GM18907 (cell line): Measurements from ENCODE around the gene ANTXR1.
"Not testable (repeated sequence)": the region's sequence is repeated elsewhere in the genome, so short reads cannot be mapped to it uniquely, and the experiment has no call there.

Source experiments
- ATAC-seq: cut with Tn5 transposase; IDR thresholded peaks from one replicate; pipeline ENCODE4 v1.9.1; 2021; ENCODE audit warnings: mild to moderate bottlenecking, moderate library complexity; ENCODE audit not compliant: unreplicated experiment

Gene ANTXR1

GRCh38 chr2:69253611-69254301 lies 240.8 kb downstream of the ANTXR1 start:
- no peak for ATAC-seq

- ATAC-seq, result no peak
Observed at GRCh38 chr2:69255760-69256159, 242.8 kb downstream of the ANTXR1 start.

- not testable (repeated sequence) for ATAC-seq
Observed at GRCh38 chr2:69259994-69260591, 247.1 kb downstream of the ANTXR1 start.

GRCh38 chr2:69260666-69261065 lies 247.7 kb downstream of the ANTXR1 start:
- no peak for ATAC-seq

GRCh38 chr2:69269330-69269729 lies 256.4 kb downstream of the ANTXR1 start:
- ATAC-seq, result no peak

- no peak for ATAC-seq
Observed at GRCh38 chr2:69271831-69272257, 258.9 kb downstream of the ANTXR1 start.

- no peak for ATAC-seq
Observed at GRCh38 chr2:69272803-69273471, 260.0 kb downstream of the ANTXR1 start.

- ATAC-seq, result no peak
Observed at GRCh38 chr2:69275490-69275889, 262.5 kb downstream of the ANTXR1 start.

GRCh38 chr2:69278366-69278765 lies 265.4 kb downstream of the ANTXR1 start:
- ATAC-seq, result no peak

GRCh38 chr2:69279211-69279610 lies 266.2 kb downstream of the ANTXR1 start:
- no peak for ATAC-seq

GRCh38 chr2:69279931-69280681 lies 267.1 kb downstream of the ANTXR1 start:
- no peak for ATAC-seq

- no peak for ATAC-seq
Observed at GRCh38 chr2:69280796-69281412, 267.9 kb downstream of the ANTXR1 start.

GRCh38 chr2:69285379-69285894 lies 272.5 kb downstream of the ANTXR1 start:
- no peak for ATAC-seq

- ATAC-seq, result no peak
Observed at GRCh38 chr2:69287544-69287943, 274.6 kb downstream of the ANTXR1 start.

- no peak for ATAC-seq
Observed at GRCh38 chr2:69288429-69288828, 275.4 kb downstream of the ANTXR1 start.

GRCh38 chr2:69291004-69291650 lies 278.1 kb downstream of the ANTXR1 start:
- no peak for ATAC-seq

GRCh38 chr2:69291721-69292120 lies 278.7 kb downstream of the ANTXR1 start:
- ATAC-seq, result no peak

GRCh38 chr2:69292256-69292655 lies 279.3 kb downstream of the ANTXR1 start:
- ATAC-seq, result no peak

GRCh38 chr2:69296421-69296820 lies 283.4 kb downstream of the ANTXR1 start:
- ATAC-seq, result no peak

- ATAC-seq, result no peak
Observed at GRCh38 chr2:69297216-69297615, 284.2 kb downstream of the ANTXR1 start.
